MM.1S (cell line): ENCODE results near the gene SPECC1.

Experiments used
- EZH2 ChIP-seq: fragments of 300-600 bp; sonication (generic); optimal IDR thresholded peaks from 2 replicates; pipeline ENCODE3; 2017; ENCODE audit warnings: low read depth, mild to moderate bottlenecking, antibody characterized with exemption, low read length, mixed read lengths
- TF ChIP-seq, protein P1 (sequence below): fragments of 300-600 bp; sonication (generic); IDR thresholded peaks from 2 replicates; pipeline ENCODE4 v1.5.1; 2016; ENCODE audit warnings: antibody characterized with exemption, low read length, mixed read lengths

DNA sequence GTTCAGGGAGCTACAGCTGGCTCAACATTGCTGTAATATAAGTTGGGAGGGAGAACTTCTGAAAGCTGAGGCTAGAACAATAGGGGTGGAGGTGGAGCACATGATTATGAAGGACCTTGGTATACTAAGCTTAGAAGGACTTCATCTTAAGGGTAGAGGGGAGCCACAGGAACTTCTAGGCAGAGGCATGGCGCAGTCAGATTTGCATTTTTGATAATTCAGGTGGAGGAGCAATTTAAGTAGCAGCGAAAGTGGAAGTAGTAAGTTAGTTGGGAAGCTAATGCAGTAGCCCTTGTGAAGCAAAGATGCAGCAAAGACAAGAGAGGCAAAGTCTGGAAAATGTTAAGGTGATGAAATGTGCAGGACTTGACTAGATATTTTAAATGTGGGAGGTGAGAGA, 144.1 kb downstream of the SPECC1 start:
- no peak for TF ChIP-seq EZH2
- TF ChIP-seq, protein P1, sequence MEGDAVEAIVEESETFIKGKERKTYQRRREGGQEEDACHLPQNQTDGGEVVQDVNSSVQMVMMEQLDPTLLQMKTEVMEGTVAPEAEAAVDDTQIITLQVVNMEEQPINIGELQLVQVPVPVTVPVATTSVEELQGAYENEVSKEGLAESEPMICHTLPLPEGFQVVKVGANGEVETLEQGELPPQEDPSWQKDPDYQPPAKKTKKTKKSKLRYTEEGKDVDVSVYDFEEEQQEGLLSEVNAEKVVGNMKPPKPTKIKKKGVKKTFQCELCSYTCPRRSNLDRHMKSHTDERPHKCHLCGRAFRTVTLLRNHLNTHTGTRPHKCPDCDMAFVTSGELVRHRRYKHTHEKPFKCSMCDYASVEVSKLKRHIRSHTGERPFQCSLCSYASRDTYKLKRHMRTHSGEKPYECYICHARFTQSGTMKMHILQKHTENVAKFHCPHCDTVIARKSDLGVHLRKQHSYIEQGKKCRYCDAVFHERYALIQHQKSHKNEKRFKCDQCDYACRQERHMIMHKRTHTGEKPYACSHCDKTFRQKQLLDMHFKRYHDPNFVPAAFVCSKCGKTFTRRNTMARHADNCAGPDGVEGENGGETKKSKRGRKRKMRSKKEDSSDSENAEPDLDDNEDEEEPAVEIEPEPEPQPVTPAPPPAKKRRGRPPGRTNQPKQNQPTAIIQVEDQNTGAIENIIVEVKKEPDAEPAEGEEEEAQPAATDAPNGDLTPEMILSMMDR: no peak
